Natural killer cell (primary cell): Measurements from ENCODE around the gene SERPINE1. TPM values are rescaled to one million over a fixed set of nuclear protein-coding genes. Genes with fewer than 3 reads are reported as not detected.

Experiments used
- ATAC-seq, 3 donors: fragments of 150-1000 bp in 2 of 3; fragments of 200-7000 bp in 1 of 3; cut with Tn5 transposase; 1 replicate in 1 of 3; 2 replicates in 2 of 3; pipeline ENCODE4 v1.10.0; 2021; ENCODE audit warnings: mild to moderate bottlenecking in 2 of 3, moderate library complexity in 2 of 3
- DNase-seq, 2 donors: peaks; one replicate each; pipeline versions ENCODE4 v3.0.0 to v3.0.0-alpha.2; 2013 to 2021; ENCODE audit warnings: mixed read lengths in 1 of 2
- H3K27ac ChIP-seq: one replicate; pipeline ENCODE4 v1.5.1; 2013; ENCODE audit warnings: mild to moderate bottlenecking, low read length
- H3K27me3 ChIP-seq: one replicate; pipeline ENCODE4 v1.6.1; 2013; ENCODE audit warnings: low read length; ENCODE audit not compliant: control insufficient read depth, insufficient read depth
- H3K36me3 ChIP-seq: one replicate; pipeline ENCODE4 v1.6.1; 2013; ENCODE audit warnings: low read length; ENCODE audit not compliant: control insufficient read depth, insufficient read depth
- H3K4me1 ChIP-seq: one replicate; pipeline ENCODE4 v1.6.1; 2013; ENCODE audit warnings: low read length; ENCODE audit not compliant: control insufficient read depth, insufficient read depth
- H3K4me3 ChIP-seq: one replicate; pipeline ENCODE4 v1.5.1; 2013; ENCODE audit warnings: low read length
- H3K9me3 ChIP-seq: one replicate; pipeline ENCODE4 v1.6.1; 2013; ENCODE audit warnings: low read length; ENCODE audit not compliant: control insufficient read depth, insufficient read depth
- H3K27ac Mint-ChIP-seq, 2 donors: one replicate each; pipeline ENCODE4 v1.8.0; 2022; ENCODE audit warnings: mild to moderate bottlenecking in 2 of 2, mixed read lengths in 2 of 2, moderate library complexity in 1 of 2
- H3K27me3 Mint-ChIP-seq, 2 donors: one replicate each; pipeline ENCODE4 v1.8.0; 2022; ENCODE audit warnings: low read depth in 2 of 2, mixed read lengths in 2 of 2
- H3K36me3 Mint-ChIP-seq: one replicate; pipeline ENCODE4 v1.8.0; 2022; ENCODE audit warnings: mixed read lengths
- H3K4me1 Mint-ChIP-seq, 2 donors: one replicate each; pipeline ENCODE4 v1.8.0; 2022; ENCODE audit warnings: mixed read lengths in 2 of 2
- H3K4me3 Mint-ChIP-seq: one replicate; pipeline ENCODE4 v1.8.0; 2022; ENCODE audit warnings: mild to moderate bottlenecking, moderate library complexity, mixed read lengths
- H3K9me3 Mint-ChIP-seq, 2 donors: one replicate each; pipeline ENCODE4 v1.8.0; 2022; ENCODE audit warnings: mixed read lengths in 2 of 2
- WGBS: methylation state at CpG from one replicate; pipeline ENCODE4 v1.1.7; 2013; ENCODE audit warnings: missing lambda C conversion rate; ENCODE audit not compliant: insufficient coverage; 5-methylcytosine and 5-hydroxymethylcytosine counted together
- intact Hi-C: fragments of 100-400 bp; cut with micrococcal nuclease; formaldehyde crosslinking; loops from one replicate; pipeline ENCODE4 v1.14.2; 2022
- total RNA-seq, 4 donors: library from RNA; stranded (reverse); fragments of 120-200 nt in 1 of 4; gene quantifications; one replicate each; pipeline versions ENCODE4 v1.2.3 to v1.2.4, GENCODE V29; 2013 to 2022
- TF ChIP-seq, protein P1 (sequence below): fragments of 200-600 bp; IDR thresholded peaks from one replicate; pipeline ENCODE4 v1.8.0; 2022; ENCODE audit warnings: antibody characterized with exemption

The SERPINE1 gene
- total RNA-seq, 3 donors from 2014 or later (not counting 1 experiment from before 2014, with no cell fraction given): 0.48 to 5.5 (median 1.1) TPM

DNA sequence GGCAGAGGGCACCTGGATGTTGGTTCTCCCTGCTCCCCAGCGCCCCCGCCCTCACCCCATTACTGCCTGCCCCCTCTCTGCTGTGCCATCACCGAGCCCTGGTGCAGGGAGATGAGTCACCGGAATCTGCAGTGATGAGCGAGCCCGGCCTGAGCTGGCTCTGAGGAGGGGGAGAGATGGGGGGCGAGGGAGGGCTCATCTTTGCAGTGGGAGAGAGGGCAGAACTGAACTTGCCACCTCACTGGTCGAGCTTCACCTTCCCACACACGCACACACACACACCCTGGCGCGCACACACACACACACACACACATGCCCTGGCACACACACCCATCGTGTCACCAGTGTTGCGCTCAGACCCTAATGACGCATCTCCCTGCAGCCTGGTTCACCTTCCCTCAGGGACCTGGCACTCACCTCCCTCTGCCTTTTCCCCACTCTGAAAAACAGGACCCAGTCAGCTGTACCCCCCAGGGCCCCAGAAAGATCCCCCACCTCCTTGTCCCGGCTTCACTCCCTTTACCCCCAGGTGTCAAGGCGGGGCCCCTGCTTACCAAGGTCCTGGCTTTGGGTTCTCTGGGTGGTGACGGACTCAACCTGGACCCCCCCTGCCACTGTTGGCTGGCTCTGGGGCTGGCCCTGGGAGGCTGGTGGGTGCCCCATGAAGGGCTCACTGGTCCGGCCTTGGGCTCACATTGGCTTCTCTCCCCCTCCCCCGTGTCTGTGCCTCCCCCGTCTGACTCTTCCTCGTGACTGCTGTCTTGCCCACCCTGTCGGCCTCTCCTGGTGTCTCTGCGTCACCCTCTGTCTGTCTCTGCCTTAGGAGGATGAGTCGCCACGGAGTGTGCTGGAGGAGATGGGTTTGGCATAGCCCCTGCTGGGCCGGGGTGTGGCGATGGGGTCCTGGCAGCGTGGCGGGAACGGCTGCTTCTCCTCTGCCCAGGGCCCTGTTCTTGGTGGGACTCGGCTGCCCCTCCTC lies 33.1 kb downstream of the SERPINE1 start:
- Histone ChIP-seq H3K9me3 (no peaks in the 10 kb centered on the region), H3K27ac (no peak overlapping the region), H3K36me3 (no peaks in the 10 kb centered on the region), H3K27me3 (peaks cover 19% of the 10 kb centered on the region), H3K4me1 (peaks cover 25% of the 10 kb centered on the region), H3K4me3 (no peak overlapping the region)
- Mint-ChIP-seq H3K4me1 (peaks cover under 1 to 12% of the 10 kb centered on the region in 2 donors), H3K36me3 (no peaks in the 10 kb centered on the region), H3K4me3 (no peak overlapping the region), H3K27ac (no peak overlapping the region), H3K9me3 (no peaks in the 10 kb centered on the region), H3K27me3 (peaks cover 0 to 11% of the 10 kb centered on the region in 2 donors)
- intact Hi-C loops: no loop called here
- no peak for DNase-seq
- WGBS: 84% methylated on average over 30 of the region's 31 CpGs
- ATAC-seq: no peak
- TF ChIP-seq, protein P1, sequence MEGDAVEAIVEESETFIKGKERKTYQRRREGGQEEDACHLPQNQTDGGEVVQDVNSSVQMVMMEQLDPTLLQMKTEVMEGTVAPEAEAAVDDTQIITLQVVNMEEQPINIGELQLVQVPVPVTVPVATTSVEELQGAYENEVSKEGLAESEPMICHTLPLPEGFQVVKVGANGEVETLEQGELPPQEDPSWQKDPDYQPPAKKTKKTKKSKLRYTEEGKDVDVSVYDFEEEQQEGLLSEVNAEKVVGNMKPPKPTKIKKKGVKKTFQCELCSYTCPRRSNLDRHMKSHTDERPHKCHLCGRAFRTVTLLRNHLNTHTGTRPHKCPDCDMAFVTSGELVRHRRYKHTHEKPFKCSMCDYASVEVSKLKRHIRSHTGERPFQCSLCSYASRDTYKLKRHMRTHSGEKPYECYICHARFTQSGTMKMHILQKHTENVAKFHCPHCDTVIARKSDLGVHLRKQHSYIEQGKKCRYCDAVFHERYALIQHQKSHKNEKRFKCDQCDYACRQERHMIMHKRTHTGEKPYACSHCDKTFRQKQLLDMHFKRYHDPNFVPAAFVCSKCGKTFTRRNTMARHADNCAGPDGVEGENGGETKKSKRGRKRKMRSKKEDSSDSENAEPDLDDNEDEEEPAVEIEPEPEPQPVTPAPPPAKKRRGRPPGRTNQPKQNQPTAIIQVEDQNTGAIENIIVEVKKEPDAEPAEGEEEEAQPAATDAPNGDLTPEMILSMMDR: no peak

DNA sequence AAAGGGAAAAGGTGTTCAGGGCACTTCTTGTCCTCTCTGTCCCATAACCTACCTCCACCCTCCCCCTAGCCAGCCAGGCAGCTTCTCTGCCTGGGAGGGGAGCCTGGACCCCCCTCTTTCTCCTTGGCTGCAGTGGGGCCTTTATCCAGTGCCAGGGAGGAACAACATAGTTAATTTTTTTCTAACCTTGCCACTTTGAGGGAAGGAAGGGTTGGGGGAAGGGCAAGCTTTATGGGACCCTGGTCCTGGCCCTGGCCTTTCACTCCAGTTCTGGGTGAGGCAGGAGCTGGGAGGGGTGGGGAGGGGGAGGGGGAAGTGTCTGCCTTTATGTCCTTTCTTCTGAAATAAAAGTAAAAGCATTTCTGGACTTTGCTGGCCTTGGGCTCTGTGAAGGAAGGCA lies 34.0 kb downstream of the SERPINE1 start:
- ATAC-seq (no peak), DNase-seq (no peak)
- no peaks in the 10 kb centered on the region for H3K36me3 ChIP-seq
- Mint-ChIP-seq H3K4me3 (no peak overlapping the region), H3K36me3 (no peaks in the 10 kb centered on the region), H3K9me3 (no peaks in the 10 kb centered on the region), H3K4me1 (peaks cover 9 to 18% of the 10 kb centered on the region in 2 donors), H3K27ac (no peak overlapping the region), H3K27me3 (peaks cover 7 to 16% of the 10 kb centered on the region in 2 donors)
- H3K27me3 ChIP-seq: peaks cover 26% of the 10 kb centered on the region
- H3K27ac ChIP-seq: no peak overlapping the region
- H3K4me3 ChIP-seq: no peak overlapping the region
- TF ChIP-seq, protein P1: no peak
- peaks cover 30% of the 10 kb centered on the region for H3K4me1 ChIP-seq
- peaks cover 4% of the 10 kb centered on the region for H3K9me3 ChIP-seq
- intact Hi-C loops: no loop called here

DNA sequence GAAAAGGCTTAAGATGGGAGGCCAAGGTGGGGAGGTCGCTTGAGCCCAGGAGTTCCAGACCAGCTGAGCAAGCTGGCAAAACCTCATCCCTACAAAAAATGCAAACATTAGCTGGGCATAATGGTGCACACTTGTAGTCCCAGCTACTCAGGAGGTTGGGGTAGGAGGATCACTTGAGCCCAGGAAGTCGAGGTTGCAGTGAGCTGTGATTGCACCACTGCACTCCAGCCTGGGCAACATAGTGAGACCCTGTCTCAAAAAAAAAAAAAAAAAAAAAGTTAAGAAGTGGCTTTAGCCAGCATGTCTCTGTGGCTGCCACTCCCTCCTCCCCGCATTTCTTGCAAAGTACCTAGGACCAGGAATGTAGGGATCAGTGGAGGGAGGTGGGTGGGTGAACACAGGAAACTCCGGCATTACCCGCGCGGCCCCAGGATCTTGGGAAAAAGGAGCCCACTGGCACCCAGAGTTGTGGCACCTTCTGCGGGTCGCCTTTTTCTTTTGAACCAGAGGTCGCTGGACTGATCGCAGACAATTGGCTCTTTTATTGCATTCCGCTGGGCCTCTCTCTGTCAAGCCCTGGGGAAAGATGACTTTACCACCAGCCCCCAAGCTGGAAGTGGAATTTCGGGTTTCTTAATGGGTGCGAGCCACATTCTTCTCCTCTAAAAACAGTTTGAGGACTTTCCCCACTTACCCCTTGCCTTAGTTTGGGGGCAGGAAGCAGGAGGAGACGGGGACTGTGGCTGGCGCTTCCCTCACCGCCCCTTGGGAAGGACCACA lies 35.0 kb downstream of the SERPINE1 start:
- 81% methylated on average over 17 of the region's 17 CpGs for WGBS
- intact Hi-C loops: no loop called here
- Mint-ChIP-seq H3K4me3 (peak overlapping the region; percentile 87), H3K27me3 (peaks cover 12 to 20% of the 10 kb centered on the region in 2 donors), H3K36me3 (no peaks in the 10 kb centered on the region), H3K4me1 (peaks cover 12 to 23% of the 10 kb centered on the region in 2 donors), H3K9me3 (no peaks in the 10 kb centered on the region), H3K27ac (no peak overlapping the region)
- Histone ChIP-seq H3K4me1 (peaks cover 34% of the 10 kb centered on the region), H3K9me3 (peaks cover 5% of the 10 kb centered on the region), H3K27me3 (peaks cover 32% of the 10 kb centered on the region), H3K36me3 (no peaks in the 10 kb centered on the region), H3K27ac (no peak overlapping the region), H3K4me3 (no peak overlapping the region)
- ATAC-seq (no peak), DNase-seq (no peak)
- TF ChIP-seq, protein P1: no peak
